GM20000 (cell line): ENCODE data around the gene CFAP61.

Experiments used
- DNase-seq: peaks from one replicate; pipeline ENCODE4 v3.0.0; 2012; ENCODE audit warnings: low spot score
- CTCF ChIP-seq: IDR thresholded peaks from 2 replicates; pipeline ENCODE4 v1.5.1; 2012; ENCODE audit warnings: mild to moderate bottlenecking, control low read depth; ENCODE audit errors: extremely low read depth, missing control alignments

The CFAP61 gene

GRCh38 chr20:20226554-20226953, 174.2 kb downstream of the CFAP61 start:
- no peak for DNase-seq
- TF ChIP-seq CTCF: no peak

GRCh38 chr20:20227013-20227571, 174.8 kb downstream of the CFAP61 start:
- no peak for TF ChIP-seq CTCF
- no peak for DNase-seq

- no peak for DNase-seq
- no peak for TF ChIP-seq CTCF
These were observed 176.0 kb downstream of the CFAP61 start for GRCh38 chr20:20228351-20228750.

- DNase-seq: no peak
- no peak for TF ChIP-seq CTCF
These were observed 177.3 kb downstream of the CFAP61 start for GRCh38 chr20:20229595-20229994.

GRCh38 chr20:20230741-20231140, 178.4 kb downstream of the CFAP61 start:
- DNase-seq: no peak
- no peak for TF ChIP-seq CTCF

- TF ChIP-seq CTCF: no peak
- DNase-seq: no peak
These were observed 179.4 kb downstream of the CFAP61 start for GRCh38 chr20:20231528-20232298.

- no peak for TF ChIP-seq CTCF
- no peak for DNase-seq
These were observed 180.7 kb downstream of the CFAP61 start for GRCh38 chr20:20233041-20233514.
